GM18870 (cell line): ENCODE measurements around the gene MED20.

ENCODE experiments used
- ATAC-seq: cut with Tn5 transposase; IDR thresholded peaks from one replicate; pipeline ENCODE4 v1.9.1; 2021; ENCODE audit warnings: moderate library complexity; ENCODE audit not compliant: unreplicated experiment

Gene MED20

DNA sequence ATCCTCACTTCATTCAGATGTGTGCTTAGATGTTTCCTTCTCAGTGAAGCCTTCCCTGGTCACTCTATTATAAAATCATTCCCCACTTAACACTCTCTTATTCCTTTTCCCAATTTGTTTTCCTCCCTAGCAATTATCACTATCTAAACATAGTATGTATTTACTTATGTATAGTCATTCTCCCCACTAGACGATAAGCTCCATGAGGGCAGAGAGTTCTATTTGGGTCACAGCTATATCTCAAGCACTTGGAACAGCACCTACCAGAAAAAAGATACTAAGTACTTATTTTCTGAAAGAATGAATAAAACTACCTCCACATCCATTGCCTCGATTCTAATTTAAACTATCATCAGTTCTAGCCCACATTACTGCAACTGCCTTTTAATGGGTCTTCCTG lies 62.2 kb downstream of the MED20 start:
- no peak for ATAC-seq
